Liver (tissue), 9 donors: ENCODE measurements around the gene BEST3. TPM values are rescaled to one million over a fixed set of nuclear protein-coding genes. Genes with fewer than 3 reads are reported as not detected.

Experiments used
- DNase-seq: peaks from one replicate; pipeline ENCODE4 v3.0.0-alpha.2; 2017; ENCODE audit warnings: low spot score
- H3K27ac ChIP-seq, 2 donors: one replicate each; pipeline ENCODE4 v1.7.0; 2013; ENCODE audit warnings: inconsistent platforms in 2 of 2, low read length in 2 of 2, control low read depth in 1 of 2, low read depth in 1 of 2, mild to moderate bottlenecking in 1 of 2
- H3K27me3 ChIP-seq, 4 donors: one replicate each; pipeline versions ENCODE4 v1.6.1 to v1.7.0; 2013; ENCODE audit warnings: low read length in 3 of 4, inconsistent platforms in 1 of 4, mild to moderate bottlenecking in 1 of 4, moderate library complexity in 1 of 4; ENCODE audit not compliant: control insufficient read depth in 4 of 4, insufficient read depth in 4 of 4
- H3K36me3 ChIP-seq, 4 donors: one replicate each; pipeline versions ENCODE4 v1.6.1 to v1.7.0; 2013; ENCODE audit warnings: low read length in 3 of 4, mild to moderate bottlenecking in 3 of 4, low read depth in 1 of 4, moderate library complexity in 1 of 4; ENCODE audit not compliant: control insufficient read depth in 4 of 4, insufficient read depth in 3 of 4
- H3K4me1 ChIP-seq, 4 donors: one replicate each; pipeline versions ENCODE4 v1.6.1 to v1.7.0; 2013; ENCODE audit warnings: low read length in 3 of 4, mild to moderate bottlenecking in 3 of 4, moderate library complexity in 1 of 4; ENCODE audit not compliant: control insufficient read depth in 4 of 4, insufficient read depth in 4 of 4
- H3K4me3 ChIP-seq, 3 donors: one replicate each; pipeline versions ENCODE4 v1.6.1 to v1.7.0; 2013; ENCODE audit warnings: low read length in 3 of 3, control low read depth in 1 of 3, low read depth in 1 of 3, mild to moderate bottlenecking in 1 of 3
- H3K9ac ChIP-seq, 2 donors: one replicate each; pipeline ENCODE4 v1.7.0; 2013; ENCODE audit warnings: low read length in 2 of 2, mild to moderate bottlenecking in 2 of 2, moderate library complexity in 2 of 2, control low read depth in 1 of 2, low read depth in 1 of 2
- H3K9me3 ChIP-seq, 4 donors: one replicate each; pipeline versions ENCODE4 v1.6.1 to v1.7.0; 2013; ENCODE audit warnings: low read length in 3 of 4; ENCODE audit not compliant: control insufficient read depth in 4 of 4
- EGR1 ChIP-seq, 2 donors: IDR thresholded peaks; 2 replicates each; pipeline ENCODE4 v1.6.1; 2016 to 2018; ENCODE audit warnings: antibody characterized with exemption in 2 of 2, low read depth in 2 of 2
- FOXA1 ChIP-seq: IDR thresholded peaks from 2 replicates; pipeline ENCODE4 v1.6.1; 2016; ENCODE audit warnings: antibody characterized with exemption
- GABPA ChIP-seq, 2 donors: IDR thresholded peaks in 1 of 2; conservative IDR thresholded peaks in 1 of 2; 2 replicates each; pipeline ENCODE4 v1.6.1; 2016; ENCODE audit warnings: antibody characterized with exemption in 2 of 2, mild to moderate bottlenecking in 1 of 2, moderate library complexity in 1 of 2
- HNF4A ChIP-seq, 2 donors: conservative IDR thresholded peaks; 2 replicates each; pipeline ENCODE4 v1.6.1; 2016; ENCODE audit warnings: antibody characterized with exemption in 2 of 2, mild to moderate bottlenecking in 2 of 2
- HNF4G ChIP-seq: IDR thresholded peaks from 2 replicates; pipeline ENCODE4 v1.6.1; 2016; ENCODE audit warnings: antibody characterized with exemption
- JUND ChIP-seq, 2 donors: IDR thresholded peaks; 2 replicates each; pipeline ENCODE4 v1.6.1; 2016; ENCODE audit warnings: antibody characterized with exemption in 2 of 2
- RAD21 ChIP-seq, 2 donors: IDR thresholded peaks; 2 replicates each; pipeline ENCODE4 v1.6.1; 2016; ENCODE audit warnings: antibody characterized with exemption in 2 of 2, mild to moderate bottlenecking in 2 of 2
- RXRA ChIP-seq, 2 donors: IDR thresholded peaks; 2 replicates each; pipeline ENCODE4 v1.6.1; 2017 to 2018; ENCODE audit warnings: antibody characterized with exemption in 2 of 2, mild to moderate bottlenecking in 1 of 2
- SP1 ChIP-seq: IDR thresholded peaks from 2 replicates; pipeline ENCODE4 v1.6.1; 2018; ENCODE audit warnings: antibody characterized with exemption, mild to moderate bottlenecking
- YY1 ChIP-seq: IDR thresholded peaks from 2 replicates; pipeline ENCODE4 v1.6.1; 2016; ENCODE audit warnings: antibody characterized with exemption, mild to moderate bottlenecking
- WGBS: extraction: QIAGEN DNeasy Blood & Tissue Kit; methylation state at CpG from one replicate; pipeline ENCODE4 v1.1.7; 2013; 5-methylcytosine and 5-hydroxymethylcytosine counted together
- polyA plus RNA-seq, 2 donors: library from polyadenylated mRNA; stranded (reverse) in 1 of 2; unstranded in 1 of 2; fragments of 200-250 nt in 1 of 2; fragments of >200 nt in 1 of 2; fragmentation: Nextera tagmentation in 1 of 2; extraction: Ambion mirVana in 1 of 2; gene quantifications; one replicate each; pipeline versions ENCODE4 v1.2.1 to v1.2.3, GENCODE V29; 2013 to 2015
- total RNA-seq, 2 donors: library from RNA; depleted of rRNA; stranded (reverse); fragments of >200 nt; gene quantifications; one replicate each; pipeline ENCODE4 v1.2.3, GENCODE V29; 2014
- TF ChIP-seq, protein P1 (sequence below): fragments of 150-350 bp; IDR thresholded peaks from 2 replicates; pipeline ENCODE4 v1.5.1; 2017; ENCODE audit warnings: improper control_type of control experiment, low read depth, low read length; ENCODE audit not compliant: missing input control
- TF ChIP-seq, protein P2 (sequence below): IDR thresholded peaks from 2 replicates; pipeline ENCODE4 v1.6.1; 2016; ENCODE audit warnings: antibody characterized with exemption
- TF ChIP-seq, protein P3 (sequence below): IDR thresholded peaks from 2 replicates; pipeline ENCODE4 v1.6.1; 2016; ENCODE audit warnings: antibody characterized with exemption
- donor health status: healthy.
- donor health status: healthy.
- donor health status: healthy.
- donor health status: healthy.
- donor health status: healthy.

BEST3 gene
- total and polyA plus RNA-seq, 4 donors: 0.89 TPM; not detected in 3

DNA sequence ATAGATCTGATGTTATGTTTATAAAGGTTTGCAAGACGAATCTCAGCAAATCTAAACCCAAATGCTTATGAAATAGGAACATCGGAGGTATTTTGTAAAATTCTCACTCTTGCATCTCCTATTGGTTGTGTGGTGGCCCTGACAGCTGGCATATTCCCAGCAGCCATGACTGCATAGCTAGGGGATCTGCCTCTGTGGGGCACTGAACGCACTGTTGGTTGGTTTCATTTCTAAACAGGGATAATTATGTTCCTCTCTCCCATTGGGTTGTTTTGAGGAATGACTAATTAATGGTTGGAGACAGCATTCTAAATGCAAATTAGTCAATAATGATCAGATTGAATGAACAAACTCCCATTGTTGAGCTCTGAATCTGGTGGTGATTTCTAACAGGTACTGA, 2.7 kb upstream of the BEST3 start:
- peaks cover 0 to 4% (median 1%) of the 10 kb centered on the region in 4 donors for H3K4me1 ChIP-seq
- H3K27me3 ChIP-seq: no peaks in the 10 kb centered on the region
- no peak for TF ChIP-seq FOXA1
- no peak for TF ChIP-seq EGR1 (IDR thresholded peaks at IDR 0.05; ENCODE audit: low read depth in 2 of 2)
- no peak for TF ChIP-seq RAD21 (IDR thresholded peaks at IDR 0.05)
- H3K4me3 ChIP-seq: no peak overlapping the region
- no peak overlapping the region for H3K27ac ChIP-seq
- no peak for DNase-seq
- no peak overlapping the region for H3K9ac ChIP-seq
- no peaks in the 10 kb centered on the region for H3K9me3 ChIP-seq
- H3K36me3 ChIP-seq: no peaks in the 10 kb centered on the region
- 90% methylated on average over 3 of the region's 3 CpGs for WGBS

DNA sequence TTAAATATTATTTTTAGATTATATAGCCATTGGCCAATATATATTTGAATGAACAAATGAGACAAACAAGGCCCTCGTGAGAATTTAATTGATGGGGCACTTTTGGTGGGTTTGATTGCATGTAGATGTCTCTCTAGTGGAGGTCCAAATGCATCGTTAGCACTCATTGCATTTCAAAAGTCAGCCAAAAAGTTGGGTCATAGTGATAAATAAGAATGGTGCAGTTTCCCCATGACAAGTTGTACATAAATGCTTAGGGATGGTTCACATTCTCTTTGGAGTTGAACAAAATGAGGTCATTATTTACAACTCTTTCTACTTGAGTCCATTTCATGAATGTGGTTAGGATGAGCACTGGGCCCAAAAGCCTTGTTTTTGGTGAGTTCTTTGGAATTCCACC, 1.0 kb downstream of the BEST3 start:
- H3K9me3 ChIP-seq: no peaks in the 10 kb centered on the region
- no peaks in the 10 kb centered on the region for H3K36me3 ChIP-seq
- H3K9ac ChIP-seq: no peak overlapping the region
- H3K27me3 ChIP-seq: no peaks in the 10 kb centered on the region
- WGBS: 84% methylated on average over 2 of the region's 2 CpGs
- DNase-seq: no peak
- H3K4me1 ChIP-seq: peaks cover 0 to 10% (median 7%) of the 10 kb centered on the region in 4 donors
- TF ChIP-seq HNF4A (conservative IDR thresholded peaks at IDR 0.05): no peak
- TF ChIP-seq RAD21 (IDR thresholded peaks at IDR 0.05): no peak
- TF ChIP-seq, protein P1, sequence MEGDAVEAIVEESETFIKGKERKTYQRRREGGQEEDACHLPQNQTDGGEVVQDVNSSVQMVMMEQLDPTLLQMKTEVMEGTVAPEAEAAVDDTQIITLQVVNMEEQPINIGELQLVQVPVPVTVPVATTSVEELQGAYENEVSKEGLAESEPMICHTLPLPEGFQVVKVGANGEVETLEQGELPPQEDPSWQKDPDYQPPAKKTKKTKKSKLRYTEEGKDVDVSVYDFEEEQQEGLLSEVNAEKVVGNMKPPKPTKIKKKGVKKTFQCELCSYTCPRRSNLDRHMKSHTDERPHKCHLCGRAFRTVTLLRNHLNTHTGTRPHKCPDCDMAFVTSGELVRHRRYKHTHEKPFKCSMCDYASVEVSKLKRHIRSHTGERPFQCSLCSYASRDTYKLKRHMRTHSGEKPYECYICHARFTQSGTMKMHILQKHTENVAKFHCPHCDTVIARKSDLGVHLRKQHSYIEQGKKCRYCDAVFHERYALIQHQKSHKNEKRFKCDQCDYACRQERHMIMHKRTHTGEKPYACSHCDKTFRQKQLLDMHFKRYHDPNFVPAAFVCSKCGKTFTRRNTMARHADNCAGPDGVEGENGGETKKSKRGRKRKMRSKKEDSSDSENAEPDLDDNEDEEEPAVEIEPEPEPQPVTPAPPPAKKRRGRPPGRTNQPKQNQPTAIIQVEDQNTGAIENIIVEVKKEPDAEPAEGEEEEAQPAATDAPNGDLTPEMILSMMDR: no peak
- no peak for TF ChIP-seq HNF4G
- TF ChIP-seq YY1: no peak
- TF ChIP-seq, protein P2, sequence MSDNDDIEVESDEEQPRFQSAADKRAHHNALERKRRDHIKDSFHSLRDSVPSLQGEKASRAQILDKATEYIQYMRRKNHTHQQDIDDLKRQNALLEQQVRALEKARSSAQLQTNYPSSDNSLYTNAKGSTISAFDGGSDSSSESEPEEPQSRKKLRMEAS: no peak
- no peak for TF ChIP-seq FOXA1
- no peak for TF ChIP-seq EGR1 (IDR thresholded peaks at IDR 0.05; ENCODE audit: low read depth in 2 of 2)
- no peak for TF ChIP-seq RXRA (IDR thresholded peaks at IDR 0.05)
- no peak overlapping the region for H3K27ac ChIP-seq
- H3K4me3 ChIP-seq: no peak overlapping the region

DNA sequence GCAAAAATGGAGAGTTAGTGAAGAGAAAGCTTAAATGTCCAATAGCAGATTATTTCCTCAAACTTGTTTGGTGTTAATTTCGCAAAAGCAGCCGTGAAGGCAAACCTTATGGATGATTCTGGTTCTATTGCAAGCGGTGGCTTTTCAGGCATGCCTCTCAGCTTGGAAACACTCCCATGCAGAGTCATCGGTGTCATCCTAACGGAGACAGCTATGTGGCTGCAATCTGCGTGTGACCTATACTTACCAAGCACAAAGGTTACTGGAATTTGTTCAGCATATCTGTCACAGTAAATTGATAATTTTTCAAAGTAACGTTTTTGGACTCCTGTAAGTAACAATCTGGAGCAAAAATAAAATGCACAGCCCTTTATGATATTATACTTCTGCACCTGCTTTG, 5.0 kb downstream of the BEST3 start:
- no peak overlapping the region for H3K4me3 ChIP-seq
- no peaks in the 10 kb centered on the region for H3K27me3 ChIP-seq
- H3K4me1 ChIP-seq: peaks cover 0 to 10% (median 7%) of the 10 kb centered on the region in 4 donors
- 30% methylated on average over 7 of the region's 7 CpGs for WGBS
- H3K27ac ChIP-seq: no peak overlapping the region
- TF ChIP-seq, protein P3, sequence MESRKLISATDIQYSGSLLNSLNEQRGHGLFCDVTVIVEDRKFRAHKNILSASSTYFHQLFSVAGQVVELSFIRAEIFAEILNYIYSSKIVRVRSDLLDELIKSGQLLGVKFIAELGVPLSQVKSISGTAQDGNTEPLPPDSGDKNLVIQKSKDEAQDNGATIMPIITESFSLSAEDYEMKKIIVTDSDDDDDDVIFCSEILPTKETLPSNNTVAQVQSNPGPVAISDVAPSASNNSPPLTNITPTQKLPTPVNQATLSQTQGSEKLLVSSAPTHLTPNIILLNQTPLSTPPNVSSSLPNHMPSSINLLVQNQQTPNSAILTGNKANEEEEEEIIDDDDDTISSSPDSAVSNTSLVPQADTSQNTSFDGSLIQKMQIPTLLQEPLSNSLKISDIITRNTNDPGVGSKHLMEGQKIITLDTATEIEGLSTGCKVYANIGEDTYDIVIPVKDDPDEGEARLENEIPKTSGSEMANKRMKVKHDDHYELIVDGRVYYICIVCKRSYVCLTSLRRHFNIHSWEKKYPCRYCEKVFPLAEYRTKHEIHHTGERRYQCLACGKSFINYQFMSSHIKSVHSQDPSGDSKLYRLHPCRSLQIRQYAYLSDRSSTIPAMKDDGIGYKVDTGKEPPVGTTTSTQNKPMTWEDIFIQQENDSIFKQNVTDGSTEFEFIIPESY: no peak
- TF ChIP-seq GABPA (IDR thresholded peaks at IDR 0.05 in 1 of 2, conservative IDR thresholded peaks at IDR 0.05 in 1 of 2) (no peak), YY1 (no peak), EGR1 (IDR thresholded peaks at IDR 0.05; ENCODE audit: low read depth in 2 of 2) (no peak), RXRA (IDR thresholded peaks at IDR 0.05) (peak in 1 of 2 donors; percentile 71), HNF4A (conservative IDR thresholded peaks at IDR 0.05) (peak; percentile 42 to 56), SP1 (peak; percentile 78), HNF4G (no peak), JUND (IDR thresholded peaks at IDR 0.05) (peak in 1 of 2 donors; percentile 22), RAD21 (IDR thresholded peaks at IDR 0.05) (peak in 1 of 2 donors; percentile 21)
- no peaks in the 10 kb centered on the region for H3K36me3 ChIP-seq
- H3K9me3 ChIP-seq: no peaks in the 10 kb centered on the region
- no peak for DNase-seq
- no peak overlapping the region for H3K9ac ChIP-seq
